OCI-LY7 (cell line): Measurements from ENCODE around the gene DNAAF8.

Source experiments
- EZH2phosphoT487 ChIP-seq: fragments of 200-600 bp; sonication (generic); IDR thresholded peaks from 2 replicates; pipeline ENCODE4 v1.6.1; 2018; ENCODE audit warnings: low read depth, borderline replicate concordance, mild to moderate bottlenecking, mixed run types, antibody characterized with exemption, low read length, moderate library complexity, mixed read lengths
- TF ChIP-seq, protein P1 (sequence below): fragments of 200-600 bp; sonication (generic); conservative IDR thresholded peaks from 2 replicates; pipeline ENCODE4 v1.5.1; 2014; ENCODE audit warnings: mild to moderate bottlenecking, antibody characterized with exemption, low read length, moderate library complexity, mixed read lengths

DNA sequence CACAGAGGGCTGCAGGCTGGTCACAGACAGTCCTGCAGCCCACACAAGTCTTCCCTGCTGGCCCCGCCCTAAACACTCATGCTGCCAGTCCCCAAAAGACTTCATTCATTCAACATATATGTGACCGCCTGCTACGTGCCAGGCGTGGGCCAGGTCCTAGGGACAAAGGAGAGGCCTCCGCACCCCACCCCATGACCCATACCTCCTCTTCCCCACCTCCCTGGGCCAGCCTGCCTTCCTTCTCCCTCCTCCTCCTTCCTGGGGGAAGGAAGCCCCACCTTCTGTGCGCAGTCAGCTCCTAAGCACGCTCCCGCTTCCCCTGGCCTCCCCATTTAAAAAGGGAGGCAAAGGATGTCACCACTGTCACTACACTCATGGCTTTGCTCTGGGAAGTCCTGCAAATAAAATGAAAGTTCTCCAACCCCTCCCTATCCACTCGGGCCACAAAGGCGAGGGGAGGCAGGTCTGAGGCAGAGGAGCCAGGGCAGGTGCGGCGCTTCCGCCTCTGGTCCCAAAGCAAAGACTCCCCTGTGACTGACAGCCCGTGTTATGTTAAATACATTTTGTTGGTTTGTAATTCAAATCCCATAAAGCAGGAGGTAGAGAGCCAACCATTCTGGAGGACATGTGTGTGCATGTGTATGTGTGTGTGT, 9.0 kb downstream of the DNAAF8 start:
- TF ChIP-seq, protein P1, sequence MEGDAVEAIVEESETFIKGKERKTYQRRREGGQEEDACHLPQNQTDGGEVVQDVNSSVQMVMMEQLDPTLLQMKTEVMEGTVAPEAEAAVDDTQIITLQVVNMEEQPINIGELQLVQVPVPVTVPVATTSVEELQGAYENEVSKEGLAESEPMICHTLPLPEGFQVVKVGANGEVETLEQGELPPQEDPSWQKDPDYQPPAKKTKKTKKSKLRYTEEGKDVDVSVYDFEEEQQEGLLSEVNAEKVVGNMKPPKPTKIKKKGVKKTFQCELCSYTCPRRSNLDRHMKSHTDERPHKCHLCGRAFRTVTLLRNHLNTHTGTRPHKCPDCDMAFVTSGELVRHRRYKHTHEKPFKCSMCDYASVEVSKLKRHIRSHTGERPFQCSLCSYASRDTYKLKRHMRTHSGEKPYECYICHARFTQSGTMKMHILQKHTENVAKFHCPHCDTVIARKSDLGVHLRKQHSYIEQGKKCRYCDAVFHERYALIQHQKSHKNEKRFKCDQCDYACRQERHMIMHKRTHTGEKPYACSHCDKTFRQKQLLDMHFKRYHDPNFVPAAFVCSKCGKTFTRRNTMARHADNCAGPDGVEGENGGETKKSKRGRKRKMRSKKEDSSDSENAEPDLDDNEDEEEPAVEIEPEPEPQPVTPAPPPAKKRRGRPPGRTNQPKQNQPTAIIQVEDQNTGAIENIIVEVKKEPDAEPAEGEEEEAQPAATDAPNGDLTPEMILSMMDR: no peak
- no peak for TF ChIP-seq EZH2phosphoT487
